IPS-20b (cell line): ENCODE results near the gene TRPM2.

ENCODE experiments used
- H3K27ac ChIP-seq: one replicate; pipeline ENCODE4 v1.5.1; 2013; ENCODE audit warnings: low read length
- H3K27me3 ChIP-seq: 2 replicates; pipeline ENCODE4 v1.6.1; 2013; ENCODE audit warnings: mild to moderate bottlenecking, low read length, inconsistent platforms; ENCODE audit not compliant: insufficient read depth
- H3K36me3 ChIP-seq: 2 replicates; pipeline ENCODE4 v1.6.1; 2013; ENCODE audit warnings: low read depth, mild to moderate bottlenecking, inconsistent platforms, low read length, moderate library complexity; ENCODE audit not compliant: insufficient read depth
- H3K4me1 ChIP-seq: 2 replicates; pipeline ENCODE4 v1.6.1; 2013; ENCODE audit warnings: mild to moderate bottlenecking, control low read depth, inconsistent platforms, low read length, moderate library complexity; ENCODE audit not compliant: insufficient read depth
- H3K4me3 ChIP-seq: 2 replicates; pipeline ENCODE4 v1.5.1; 2013; ENCODE audit warnings: mild to moderate bottlenecking, low read length, inconsistent platforms
- H3K9ac ChIP-seq: 2 replicates; pipeline ENCODE4 v1.6.1; 2013; ENCODE audit warnings: low read depth, mild to moderate bottlenecking, inconsistent platforms, low read length, moderate library complexity
- H3K9me3 ChIP-seq: 2 replicates; pipeline ENCODE4 v1.6.1; 2013; ENCODE audit warnings: mild to moderate bottlenecking, low read depth, low read length, inconsistent platforms; ENCODE audit not compliant: insufficient read depth

TRPM2 gene

GRCh38 chr21:44353191-44353970 lies at the start of gene TRPM2:
Gene TRPM2 (plus strand): TSS chr21:44353621. CDS start chr21:44353701, 80 bp downstream.
- Histone ChIP-seq H3K4me1 (no peaks in the 10 kb centered on the region), H3K9ac (no peak within 1 kb of the TSS), H3K9me3 (no peaks in the 10 kb centered on the region), H3K4me3 (no peak within 1 kb of the TSS), H3K27ac (no peak within 1 kb of the TSS), H3K27me3 (no peaks in the 10 kb centered on the region), H3K36me3 (no peaks in the 10 kb centered on the region)

DNA sequence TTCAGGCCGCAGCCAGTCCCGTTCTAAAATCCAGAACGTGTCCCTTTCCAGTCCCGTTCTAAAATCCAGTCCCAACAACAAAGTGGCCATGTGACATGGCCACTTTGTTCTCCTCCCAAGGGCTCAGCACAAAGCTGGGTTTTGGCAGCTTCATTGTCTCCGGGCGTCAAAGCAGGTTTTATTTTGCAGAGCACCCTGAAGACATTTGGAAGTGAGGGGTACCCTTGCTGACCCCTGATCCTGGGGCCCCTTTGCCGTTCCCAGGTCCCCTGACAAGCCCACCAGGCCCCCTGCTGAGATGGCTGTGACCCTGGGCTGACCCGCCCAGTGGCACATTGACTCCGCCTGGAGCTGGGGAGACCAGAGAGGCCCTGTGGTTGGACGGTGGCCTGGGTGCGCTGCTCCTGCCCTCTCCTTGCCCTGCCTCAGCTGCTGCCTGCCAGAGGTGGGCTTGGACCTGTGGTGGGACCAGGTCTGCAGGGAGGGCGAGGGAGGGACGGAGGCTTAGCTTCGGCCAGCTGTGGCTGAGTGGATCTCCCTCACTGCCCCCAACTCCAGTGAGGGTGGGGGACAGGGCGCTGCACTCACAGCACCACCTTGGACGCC lies 49.3 kb upstream of the TRPM2 start:
- no peak overlapping the region for H3K27ac ChIP-seq
- peaks cover 3% of the 10 kb centered on the region; the same call in 1 of the 2 replicates for H3K27me3 ChIP-seq
- no peaks in the 10 kb centered on the region for H3K9me3 ChIP-seq
- H3K36me3 ChIP-seq, result no peaks in the 10 kb centered on the region
- no peak overlapping the region for H3K9ac ChIP-seq
- no peaks in the 10 kb centered on the region; the same call in 1 of the 2 replicates for H3K4me1 ChIP-seq
- no peak overlapping the region for H3K4me3 ChIP-seq

GRCh38 chr21:44304877-44305293 lies 48.5 kb upstream of the TRPM2 start:
- Histone ChIP-seq H3K4me3 (no peak overlapping the region), H3K4me1 (no peaks in the 10 kb centered on the region; the same call in 1 of the 2 replicates), H3K27me3 (no peaks in the 10 kb centered on the region), H3K9ac (no peak overlapping the region), H3K36me3 (no peaks in the 10 kb centered on the region), H3K9me3 (no peaks in the 10 kb centered on the region), H3K27ac (no peak overlapping the region)

- Histone ChIP-seq H3K27me3 (no peaks in the 10 kb centered on the region), H3K9ac (no peak overlapping the region), H3K4me3 (no peak overlapping the region), H3K36me3 (peaks cover 2% of the 10 kb centered on the region; the same call in 1 of the 2 replicates), H3K27ac (no peak overlapping the region), H3K4me1 (no peaks in the 10 kb centered on the region; the same call in 1 of the 2 replicates), H3K9me3 (no peaks in the 10 kb centered on the region)
These were observed 47.7 kb upstream of the TRPM2 start for GRCh38 chr21:44305691-44306090.

DNA sequence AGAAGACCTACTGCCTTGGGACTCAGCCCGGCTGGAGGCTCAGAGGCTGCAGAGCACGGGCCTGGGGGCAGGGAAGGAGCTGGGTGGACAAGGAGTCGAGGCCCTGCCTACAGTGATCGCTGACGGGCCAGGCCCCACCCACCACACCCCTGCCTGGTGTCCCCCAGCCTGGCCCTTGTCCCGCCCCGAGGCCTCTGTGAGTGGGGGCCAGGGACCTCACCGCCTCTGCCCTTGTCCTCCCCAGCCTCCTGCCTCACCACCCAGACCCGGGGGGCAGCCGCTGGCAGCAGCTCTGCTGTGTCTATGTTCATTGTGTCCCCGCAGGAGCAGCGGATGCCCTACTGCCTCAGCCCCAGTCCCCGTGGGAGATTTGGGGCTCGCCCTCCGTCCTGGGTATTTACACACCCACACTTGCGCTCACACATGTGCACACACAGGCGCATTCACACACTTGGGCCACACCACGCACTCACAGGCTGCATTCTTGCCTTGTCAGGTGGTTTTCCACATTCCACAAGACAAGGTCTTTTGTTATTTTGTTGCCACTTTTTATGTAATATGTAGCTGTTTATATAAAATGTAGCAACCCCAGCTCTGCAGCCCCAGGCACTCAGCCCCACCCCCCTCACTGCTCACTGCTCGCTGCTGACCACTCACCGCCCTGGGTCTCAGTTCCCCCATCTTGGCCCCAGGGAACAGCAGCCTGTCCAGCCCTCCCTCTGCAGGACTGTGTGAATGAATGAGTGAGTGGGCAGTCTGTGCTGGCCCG lies 46.3 kb upstream of the TRPM2 start:
- H3K27ac ChIP-seq, result no peak overlapping the region
- no peak overlapping the region for H3K9ac ChIP-seq
- peaks cover 16% of the 10 kb centered on the region for H3K36me3 ChIP-seq
- no peaks in the 10 kb centered on the region for H3K27me3 ChIP-seq
- H3K9me3 ChIP-seq, result no peaks in the 10 kb centered on the region
- H3K4me3 ChIP-seq, result no peak overlapping the region
- H3K4me1 ChIP-seq, result no peaks in the 10 kb centered on the region

GRCh38 chr21:44310628-44311507 lies 42.6 kb upstream of the TRPM2 start:
- Histone ChIP-seq H3K36me3 (peaks cover 16% of the 10 kb centered on the region), H3K27ac (no peak overlapping the region), H3K4me1 (no peaks in the 10 kb centered on the region), H3K9ac (no peak overlapping the region), H3K9me3 (no peaks in the 10 kb centered on the region), H3K4me3 (no peak overlapping the region), H3K27me3 (no peaks in the 10 kb centered on the region)

- Histone ChIP-seq H3K27me3 (no peaks in the 10 kb centered on the region), H3K36me3 (peaks cover 20% of the 10 kb centered on the region), H3K4me1 (no peaks in the 10 kb centered on the region), H3K9ac (no peak overlapping the region), H3K27ac (no peak overlapping the region), H3K9me3 (no peaks in the 10 kb centered on the region), H3K4me3 (no peak overlapping the region)
These were observed 41.3 kb upstream of the TRPM2 start for GRCh38 chr21:44312089-44312488.

DNA sequence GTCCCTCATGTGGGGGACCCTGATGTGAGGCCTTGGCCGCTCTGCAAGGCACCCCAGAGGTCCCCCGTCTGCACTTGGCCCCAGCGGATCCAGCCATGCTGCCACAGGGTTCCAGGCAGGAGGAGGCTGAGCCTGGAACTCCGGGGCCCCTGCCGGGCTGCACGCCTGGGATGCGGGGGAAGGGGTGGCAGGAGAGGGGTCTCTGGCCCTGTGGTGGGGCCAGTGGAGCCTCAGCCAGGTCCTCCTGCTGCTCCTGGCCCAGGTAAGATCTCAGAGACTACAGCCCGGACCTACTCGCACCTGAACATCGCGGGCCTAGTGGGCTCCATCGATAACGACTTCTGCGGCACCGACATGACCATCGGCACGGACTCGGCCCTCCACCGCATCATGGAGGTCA lies 40.7 kb upstream of the TRPM2 start:
- H3K4me1 ChIP-seq, result no peaks in the 10 kb centered on the region
- no peak overlapping the region for H3K4me3 ChIP-seq
- H3K27me3 ChIP-seq, result no peaks in the 10 kb centered on the region
- no peak overlapping the region for H3K9ac ChIP-seq
- no peaks in the 10 kb centered on the region for H3K9me3 ChIP-seq
- H3K36me3 ChIP-seq, result peaks cover 20% of the 10 kb centered on the region
- H3K27ac ChIP-seq, result no peak overlapping the region

GRCh38 chr21:44313451-44313850 lies 40.0 kb upstream of the TRPM2 start:
- peaks cover 20% of the 10 kb centered on the region for H3K36me3 ChIP-seq
- no peak overlapping the region for H3K27ac ChIP-seq
- H3K4me1 ChIP-seq, result no peaks in the 10 kb centered on the region
- H3K27me3 ChIP-seq, result no peaks in the 10 kb centered on the region
- no peak overlapping the region for H3K9ac ChIP-seq
- no peaks in the 10 kb centered on the region for H3K9me3 ChIP-seq
- no peak overlapping the region for H3K4me3 ChIP-seq

GRCh38 chr21:44314128-44314527 lies 39.3 kb upstream of the TRPM2 start:
- no peaks in the 10 kb centered on the region for H3K9me3 ChIP-seq
- no peak overlapping the region for H3K4me3 ChIP-seq
- H3K27me3 ChIP-seq, result no peaks in the 10 kb centered on the region
- H3K4me1 ChIP-seq, result no peaks in the 10 kb centered on the region
- no peak overlapping the region for H3K9ac ChIP-seq
- peaks cover 20% of the 10 kb centered on the region for H3K36me3 ChIP-seq
- no peak overlapping the region for H3K27ac ChIP-seq

- Histone ChIP-seq H3K36me3 (peaks cover 20% of the 10 kb centered on the region), H3K27ac (no peak overlapping the region), H3K9ac (no peak overlapping the region)
These were observed 38.9 kb upstream of the TRPM2 start for GRCh38 chr21:44314561-44314960.

More at GRCh38 chr21:44314561-44314960, 38.9 kb upstream of the TRPM2 start:
- H3K27me3 ChIP-seq, result no peaks in the 10 kb centered on the region
- no peak overlapping the region for H3K4me3 ChIP-seq
- no peaks in the 10 kb centered on the region for H3K4me1 ChIP-seq
- no peaks in the 10 kb centered on the region for H3K9me3 ChIP-seq
